Stimulated activated CD4-positive, alpha-beta T cell treated with anti-CD3 and anti-CD28 coated beads, Interleukin-1b, Interleukin-23, amount 100 ng/mL, for 1 hour (primary cell): ENCODE measurements around the gene ARHGAP42.

ENCODE experiments used
- DNase-seq, 2 donors: peaks; one replicate each; pipeline ENCODE4 v3.0.0-alpha.2; 2020; ENCODE audit warnings: low read depth in 2 of 2

Gene ARHGAP42

DNA sequence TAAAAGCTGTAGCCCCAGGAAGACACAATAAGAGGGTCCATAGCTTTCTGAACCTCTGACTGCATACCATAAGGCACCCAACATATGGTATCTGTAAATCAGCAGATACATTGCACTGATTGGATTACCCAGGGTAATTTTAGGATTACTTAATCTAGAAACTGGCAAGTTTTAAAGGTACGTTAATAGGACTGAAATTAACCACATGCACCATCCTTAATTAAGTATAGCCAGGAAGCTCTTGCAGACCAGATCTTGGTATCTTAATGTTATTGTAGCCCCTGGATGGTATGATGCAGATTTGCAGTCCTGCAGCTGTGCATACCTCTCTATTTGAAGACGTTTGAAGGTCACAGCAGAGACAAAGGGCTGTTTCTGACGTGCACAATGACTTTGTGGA is 72.8 kb downstream of the ARHGAP42 start:
- DNase-seq: no peak

DNA sequence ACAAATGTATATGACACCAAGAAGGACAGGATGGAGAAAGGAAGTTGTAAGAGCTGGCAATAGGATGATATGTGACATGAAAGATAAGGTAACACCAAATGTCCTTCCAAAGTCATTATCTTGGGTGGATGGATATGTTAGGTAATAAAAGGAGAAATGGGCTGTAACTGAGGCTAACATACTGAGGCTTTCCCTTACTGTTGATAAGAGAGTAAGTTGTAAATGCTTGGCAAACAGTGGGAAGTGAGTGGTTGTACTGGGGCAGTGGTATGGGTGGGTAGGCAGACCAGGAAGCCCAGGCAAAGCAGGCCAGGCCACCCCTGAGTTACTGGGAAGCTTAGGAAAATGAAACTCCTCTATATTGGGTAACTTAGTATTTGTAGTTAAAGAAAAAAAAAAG is 73.7 kb downstream of the ARHGAP42 start:
- no peak for DNase-seq

DNA sequence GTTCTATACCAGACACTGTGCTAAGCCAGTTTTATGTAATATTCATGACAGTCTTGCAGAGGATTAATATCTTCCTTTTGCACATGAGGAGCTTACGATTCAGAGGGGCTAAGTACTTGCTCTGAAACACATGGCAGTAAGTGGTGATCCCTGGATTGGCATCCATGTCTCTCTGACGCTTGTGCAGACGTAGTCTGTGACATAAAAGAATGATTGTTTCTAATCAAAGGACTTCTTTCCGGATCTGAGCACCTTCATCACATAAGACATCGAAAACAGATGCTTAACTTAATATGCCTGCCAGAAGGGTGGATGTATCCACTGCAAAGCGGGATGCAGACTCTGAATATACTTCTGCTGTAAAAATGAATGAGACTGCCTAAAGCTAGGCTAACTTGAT is 74.8 kb downstream of the ARHGAP42 start:
- DNase-seq: no peak

DNA sequence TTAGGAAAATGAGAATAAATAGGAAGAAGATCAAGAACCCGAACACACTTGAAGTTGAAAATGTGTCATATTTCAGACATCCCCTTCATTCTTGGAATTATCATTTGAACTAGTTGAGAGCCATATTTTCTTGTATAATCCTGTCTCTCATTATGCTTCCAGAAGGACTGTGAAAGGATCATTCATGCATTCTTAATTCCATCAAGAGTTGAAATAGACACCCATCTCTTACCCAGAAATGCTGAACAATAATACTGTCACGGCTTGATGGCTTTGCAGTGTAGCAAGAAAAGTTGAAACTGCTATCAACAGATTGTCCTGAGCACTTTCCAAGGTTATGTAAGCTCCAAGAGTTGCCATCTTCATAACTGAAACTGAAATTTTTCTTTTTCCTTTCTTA is 79.7 kb downstream of the ARHGAP42 start:
- DNase-seq: no peak

DNA sequence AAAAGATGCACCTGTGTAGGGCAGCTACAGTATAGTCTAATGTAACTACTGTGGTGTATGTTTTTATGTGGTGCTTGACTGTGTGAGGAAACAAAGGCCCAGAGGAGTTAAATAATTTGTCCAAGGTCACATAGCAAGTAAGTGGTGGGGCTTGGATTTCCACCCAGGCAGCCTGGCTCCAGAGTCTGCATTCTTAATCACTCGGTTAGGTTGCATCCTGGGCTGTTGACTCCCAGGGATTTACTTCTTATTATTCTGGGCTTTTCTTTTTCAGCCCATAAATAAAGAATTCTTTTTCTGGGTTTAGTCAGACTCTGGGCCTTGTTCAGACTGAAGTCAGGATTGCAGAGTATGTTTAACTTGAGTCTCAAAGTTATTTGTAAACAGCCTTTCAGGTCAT is 82.1 kb downstream of the ARHGAP42 start:
- DNase-seq: no peak

DNA sequence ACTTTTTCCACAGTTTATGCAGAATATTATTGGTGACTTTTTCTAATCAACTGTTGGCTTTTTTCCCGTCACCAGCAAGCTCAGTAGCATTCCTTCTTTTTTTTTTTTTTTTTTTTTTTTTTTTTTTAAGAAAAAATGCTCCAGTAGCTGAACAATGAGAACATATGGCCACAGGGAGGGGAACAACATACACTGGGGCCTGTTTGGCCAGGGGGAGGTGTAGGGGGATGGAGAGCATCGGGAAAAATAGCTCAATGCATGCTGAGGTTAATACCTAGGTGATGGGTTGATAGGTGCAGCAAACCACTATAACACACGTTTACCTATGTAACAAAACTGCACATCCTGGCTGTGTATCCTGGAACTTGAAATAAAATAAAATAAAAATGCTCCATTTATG is 82.5 kb downstream of the ARHGAP42 start:
- no peak for DNase-seq

DNA sequence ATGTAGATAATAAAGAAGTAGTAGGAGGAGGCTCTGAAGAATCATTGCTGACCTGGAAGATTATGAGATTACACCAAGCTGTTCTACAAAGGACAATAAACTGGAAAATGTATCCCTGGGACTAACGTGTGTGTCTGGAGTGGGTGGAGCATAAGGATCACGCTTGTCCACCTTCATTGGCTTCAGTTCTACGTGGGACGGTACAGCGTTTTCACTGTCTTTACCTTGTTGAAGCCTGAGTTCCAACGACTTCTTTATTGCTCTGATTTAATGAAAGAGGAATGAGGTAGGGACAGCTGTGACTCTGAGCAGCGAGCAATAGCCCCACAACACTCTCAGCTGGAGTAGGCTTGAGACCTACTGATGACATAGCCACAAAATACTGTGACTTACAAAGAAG is 87.0 kb downstream of the ARHGAP42 start:
- no peak for DNase-seq

DNA sequence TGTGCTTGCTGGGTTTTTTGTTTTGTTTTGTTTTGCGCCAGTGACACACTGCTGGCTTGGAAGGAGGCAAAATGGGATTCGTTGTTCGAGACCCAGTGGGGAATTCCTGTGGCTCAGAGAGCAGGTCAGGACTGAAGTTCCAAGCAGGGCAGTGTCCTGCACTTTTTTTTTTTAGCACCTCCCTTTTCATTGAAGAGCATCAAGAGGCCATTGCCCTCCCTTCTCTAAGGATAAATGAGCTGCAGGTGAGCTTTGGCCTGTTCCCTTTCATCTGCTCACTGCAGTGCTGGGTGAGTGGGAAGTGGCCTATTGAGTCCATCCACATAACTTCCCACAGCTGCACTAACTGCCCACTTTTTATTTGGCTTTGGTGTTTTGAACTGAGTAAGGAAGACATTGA is 87.8 kb downstream of the ARHGAP42 start:
- no peak for DNase-seq

DNA sequence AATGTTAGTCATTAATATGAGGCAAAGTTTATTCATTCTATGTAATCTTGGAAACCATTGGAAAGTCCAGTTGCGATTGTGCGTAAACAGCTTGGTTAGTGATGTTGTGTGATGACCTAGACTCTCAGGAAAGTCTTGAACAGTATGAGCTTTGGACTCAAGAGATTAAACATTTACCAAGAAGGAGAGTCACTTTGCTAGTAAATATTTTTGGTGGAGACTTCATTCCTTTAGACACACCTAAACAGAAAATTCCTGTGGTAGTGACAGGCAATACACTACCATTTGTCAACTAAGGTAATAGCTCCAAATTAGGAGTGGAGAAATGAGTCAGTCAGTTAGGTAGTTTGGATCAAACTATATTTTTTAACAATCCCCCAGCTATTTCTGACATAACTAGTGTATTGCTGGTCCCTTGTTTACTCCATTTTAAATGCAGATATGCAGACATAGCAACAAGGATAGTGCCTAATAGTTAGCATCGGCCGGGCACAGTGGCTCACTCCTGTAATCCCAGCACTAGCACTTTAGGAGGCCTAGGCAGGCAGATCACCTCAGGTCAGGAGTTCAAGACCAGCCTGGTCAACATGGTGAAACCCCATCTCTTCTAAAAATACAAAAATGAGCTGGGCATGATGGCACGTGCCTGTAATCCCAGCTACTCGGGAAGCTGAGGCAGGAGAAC is 89.3 kb downstream of the ARHGAP42 start:
- no peak for DNase-seq

DNA sequence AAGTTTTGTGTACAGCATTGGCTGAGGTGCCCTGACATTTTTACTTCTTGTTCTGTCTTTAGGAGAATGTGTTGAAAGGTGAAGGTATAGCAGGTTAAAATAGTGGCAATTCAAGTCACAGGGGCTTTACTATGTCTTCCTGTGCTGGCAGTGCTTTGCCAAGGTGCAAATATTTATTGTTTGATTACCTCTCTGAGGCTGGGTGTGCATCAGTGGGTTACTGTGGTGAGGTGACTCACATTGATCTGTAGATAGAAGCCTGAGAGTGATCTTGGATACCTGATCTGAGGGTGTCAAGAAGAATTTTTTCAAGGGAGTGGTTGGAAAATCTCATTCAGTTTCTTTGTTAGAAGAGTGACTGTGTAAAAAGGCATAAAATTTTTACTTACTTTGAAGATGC is 90.0 kb downstream of the ARHGAP42 start:
- DNase-seq: no peak

DNA sequence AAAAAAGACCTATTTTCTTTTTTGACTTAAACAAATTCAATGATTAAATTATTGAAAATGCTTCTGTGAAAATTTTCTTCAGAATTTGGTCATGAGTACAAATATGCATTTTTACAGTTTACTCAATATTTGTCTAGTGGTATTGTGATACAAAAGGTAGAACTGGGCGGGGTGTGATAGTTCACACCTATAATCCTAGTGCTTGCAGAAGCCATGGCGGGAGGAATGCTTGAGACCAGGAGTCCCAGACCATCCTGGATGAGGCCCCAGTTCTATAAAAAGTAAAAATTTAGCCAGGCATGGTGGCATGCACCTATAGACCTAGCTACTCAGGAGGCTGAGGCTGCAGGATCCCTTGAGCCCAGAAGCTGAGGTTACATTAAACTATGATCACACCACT is 90.6 kb downstream of the ARHGAP42 start:
- no peak for DNase-seq

DNA sequence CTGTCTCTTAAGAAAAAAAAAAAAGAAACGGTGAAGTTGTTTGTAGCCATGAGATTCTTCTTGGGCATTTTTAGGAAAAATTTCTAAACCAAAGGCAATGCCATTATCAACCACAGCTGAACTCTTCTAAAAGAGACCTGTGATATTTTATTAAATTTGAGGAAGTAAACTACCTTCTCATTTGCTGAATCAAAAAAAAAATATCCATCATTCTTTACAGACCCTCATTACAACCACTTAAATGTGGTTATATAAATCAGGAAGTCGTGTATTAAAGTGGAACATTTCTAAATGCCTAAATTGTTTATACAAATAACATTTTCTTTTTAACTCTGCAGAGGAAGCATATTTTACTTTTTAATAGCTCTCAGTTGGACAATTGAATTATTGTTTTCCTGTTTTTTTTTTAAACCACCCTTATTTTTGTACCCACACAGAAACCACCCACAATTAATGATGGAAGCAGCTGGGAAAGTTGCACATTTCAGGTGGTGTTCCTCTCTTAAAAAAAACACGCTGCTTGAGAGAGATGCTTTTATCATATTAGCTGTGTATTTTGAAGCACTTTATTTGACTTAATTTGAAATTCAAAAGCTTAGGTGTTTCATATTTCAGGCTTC is 91.2 kb downstream of the ARHGAP42 start:
- DNase-seq: no peak

DNA sequence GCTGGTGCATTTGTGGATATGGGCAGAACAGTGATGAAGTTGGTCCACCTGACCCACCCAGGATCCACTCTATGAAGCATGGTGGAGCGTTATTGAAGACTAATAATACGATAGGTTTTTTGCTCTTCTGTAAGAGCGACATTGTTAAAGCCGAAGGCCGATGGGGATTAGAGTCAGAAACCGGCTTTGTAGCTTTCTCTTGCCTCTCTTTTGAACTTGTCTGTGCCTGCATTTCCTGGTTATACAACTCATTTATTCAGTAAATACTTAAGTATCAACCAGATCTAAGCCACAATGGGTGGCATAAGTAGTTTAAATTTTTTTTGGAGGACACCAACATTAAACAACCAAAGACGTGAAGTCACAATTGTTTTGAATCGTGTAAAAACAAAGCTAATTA is 93.4 kb downstream of the ARHGAP42 start:
- DNase-seq: no peak

DNA sequence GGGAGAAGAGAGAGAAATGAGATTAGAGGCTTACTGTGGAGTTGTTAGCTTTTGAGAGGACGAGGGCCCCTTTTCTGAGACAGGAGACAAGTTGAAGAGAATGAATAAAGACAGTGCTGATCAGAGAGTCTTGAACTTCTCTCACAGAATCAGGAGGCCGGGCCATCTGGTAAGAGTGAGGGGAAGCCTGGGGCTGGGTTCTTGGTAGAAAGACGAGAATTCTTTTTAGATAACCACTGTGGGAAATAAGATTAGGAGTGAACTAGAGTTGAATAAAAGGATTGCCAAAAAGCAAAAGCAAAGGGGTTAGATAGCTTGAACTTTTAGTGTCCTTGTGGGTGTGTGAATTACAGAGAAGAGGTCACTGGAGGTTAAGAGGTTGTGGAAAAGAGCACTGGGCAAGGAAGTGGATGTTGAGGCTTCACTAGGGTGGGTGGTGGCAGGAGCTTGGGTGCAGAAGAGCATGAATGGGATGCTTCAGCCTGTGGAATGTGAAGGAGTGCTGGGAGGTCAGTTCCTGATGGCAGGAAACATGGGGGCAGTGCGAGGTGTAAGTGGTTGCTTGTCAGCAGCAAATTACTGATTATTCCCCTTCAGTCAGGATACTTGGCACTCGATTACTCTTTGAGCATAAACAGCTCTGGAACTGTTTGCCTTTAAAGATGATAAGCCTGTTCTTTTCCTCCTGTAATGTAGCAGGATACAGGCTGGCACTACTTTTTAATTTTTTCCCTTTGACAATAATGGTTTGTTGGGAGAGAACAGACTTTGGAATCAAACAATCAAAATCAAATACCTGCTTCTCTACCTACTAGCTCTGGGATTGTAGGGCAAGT is 98.3 kb downstream of the ARHGAP42 start:
- no peak for DNase-seq

DNA sequence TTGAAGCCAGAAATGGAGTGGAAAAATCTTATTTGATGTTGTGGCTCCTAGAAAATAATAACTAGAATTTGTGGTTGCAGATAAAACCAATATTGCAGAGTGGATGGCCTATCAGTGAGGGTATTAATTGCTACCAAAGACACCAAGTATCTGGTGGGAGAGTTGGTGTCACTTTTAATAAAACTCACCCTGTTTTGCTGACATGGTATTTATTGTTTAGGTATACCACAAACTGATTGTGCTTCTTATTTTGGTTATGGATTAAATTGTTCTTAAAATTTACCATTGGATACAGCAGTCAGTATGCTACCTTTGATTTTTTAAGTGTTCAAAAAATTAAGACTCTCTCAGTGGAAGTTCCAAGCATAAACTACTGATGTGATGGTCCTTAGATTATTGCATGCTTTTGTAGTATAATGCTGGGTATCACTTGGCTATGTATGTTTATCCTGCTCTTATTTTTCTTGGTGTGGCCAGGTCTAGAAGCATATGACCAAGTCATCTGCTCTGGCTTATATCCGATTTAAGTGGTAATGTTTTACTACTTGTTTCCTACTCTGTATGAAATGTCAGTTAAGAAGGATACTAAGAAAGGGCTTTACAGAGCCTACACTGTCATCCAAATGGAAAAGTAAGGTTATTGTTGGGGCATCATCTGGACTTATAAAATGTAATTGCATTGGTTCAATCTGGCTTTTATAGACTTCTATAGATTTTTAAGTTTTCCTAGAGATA is 101.6 kb downstream of the ARHGAP42 start:
- DNase-seq: no peak

DNA sequence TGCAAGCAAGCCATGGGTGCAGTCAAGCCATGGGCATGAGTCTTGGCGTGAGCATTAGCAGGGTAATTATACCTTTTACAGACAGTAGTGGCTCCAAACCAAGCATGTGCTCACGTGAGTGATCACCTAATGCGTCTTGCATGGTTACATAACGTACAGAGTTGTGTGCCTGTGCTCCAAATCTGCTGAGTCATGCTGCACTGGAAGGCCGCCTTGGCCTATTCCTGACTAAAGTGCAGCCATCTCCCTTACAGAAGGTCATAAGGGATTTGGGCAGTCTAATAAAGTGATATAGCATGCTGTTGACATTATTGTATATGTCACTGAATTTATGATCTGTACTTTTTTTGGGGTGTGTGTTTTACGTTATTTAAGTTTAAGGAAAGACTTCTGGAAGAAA is 102.4 kb downstream of the ARHGAP42 start:
- no peak for DNase-seq

DNA sequence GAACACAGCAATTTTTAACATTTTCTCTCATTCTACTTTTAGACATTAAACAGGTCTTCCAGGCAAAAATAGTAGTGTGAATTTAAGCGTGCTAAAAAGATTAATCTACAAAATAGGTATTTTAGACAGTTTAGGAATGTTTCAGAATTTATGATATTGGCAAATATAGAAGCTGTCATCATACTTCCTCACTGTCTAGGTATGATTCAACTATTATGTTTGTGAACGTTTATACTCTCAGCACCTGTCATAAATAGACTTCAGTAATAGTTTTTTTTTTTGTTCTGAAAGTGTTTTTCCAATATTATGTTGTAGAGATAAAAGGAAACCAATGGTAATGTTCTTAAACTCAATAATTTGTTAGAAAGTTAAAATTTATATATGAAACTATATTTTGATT is 103.0 kb downstream of the ARHGAP42 start:
- no peak for DNase-seq

DNA sequence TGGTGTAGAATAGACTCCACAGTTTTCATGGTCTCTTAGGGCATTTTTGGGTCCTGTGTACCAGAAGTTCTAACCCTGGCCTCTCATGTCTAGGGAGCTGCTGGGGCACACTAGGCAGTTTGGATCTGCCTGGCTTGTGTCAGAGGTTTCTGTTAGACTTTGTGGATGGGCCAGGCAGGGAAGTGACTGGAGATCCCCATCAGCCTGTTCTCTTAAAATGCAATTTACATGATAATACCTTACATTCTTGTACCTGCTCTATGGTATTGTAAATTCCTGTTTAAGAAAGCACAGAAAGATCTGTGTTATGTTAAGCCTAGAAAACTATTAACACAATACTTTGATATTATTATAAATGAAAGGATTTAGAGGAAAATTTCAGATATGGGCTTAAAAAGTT is 104.0 kb downstream of the ARHGAP42 start:
- DNase-seq: no peak

DNA sequence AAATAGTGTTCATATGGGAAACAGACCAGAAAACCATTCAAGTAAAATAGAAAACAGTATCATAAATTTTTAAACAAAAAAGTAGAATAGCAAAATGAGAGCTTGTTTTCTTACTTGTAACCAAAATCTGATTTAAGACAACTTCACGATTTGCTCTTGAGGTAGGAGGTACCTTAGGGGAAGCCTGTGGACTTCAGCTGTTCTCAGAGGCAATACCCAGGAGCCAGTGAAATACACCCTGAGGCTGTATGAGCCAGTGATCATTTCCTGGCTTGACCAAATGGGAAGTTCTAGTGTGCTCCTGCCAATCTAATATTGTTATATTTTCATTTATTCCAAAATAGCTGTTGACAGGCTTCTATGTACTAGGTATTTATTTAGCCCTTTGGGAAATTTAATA is 104.8 kb downstream of the ARHGAP42 start:
- DNase-seq: no peak

DNA sequence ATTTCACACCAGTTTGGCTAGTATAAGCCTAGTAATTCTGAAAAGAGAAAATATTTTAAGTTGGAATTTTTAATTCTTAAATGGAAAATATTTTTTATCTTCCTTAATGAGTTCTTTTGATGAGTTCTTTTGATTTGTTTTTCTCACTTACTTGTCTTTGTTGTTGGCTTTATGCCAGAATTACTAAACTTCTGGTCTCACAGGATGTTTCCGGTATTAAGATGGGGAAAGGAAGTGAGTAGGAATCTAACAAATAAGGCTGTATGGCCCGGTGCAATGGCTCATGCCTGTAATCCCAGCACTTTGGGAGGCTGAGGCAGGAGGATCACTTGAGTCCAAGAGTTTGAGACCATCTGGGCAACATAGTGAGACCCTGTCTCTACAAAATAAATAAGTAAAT is 106.4 kb downstream of the ARHGAP42 start:
- no peak for DNase-seq

DNA sequence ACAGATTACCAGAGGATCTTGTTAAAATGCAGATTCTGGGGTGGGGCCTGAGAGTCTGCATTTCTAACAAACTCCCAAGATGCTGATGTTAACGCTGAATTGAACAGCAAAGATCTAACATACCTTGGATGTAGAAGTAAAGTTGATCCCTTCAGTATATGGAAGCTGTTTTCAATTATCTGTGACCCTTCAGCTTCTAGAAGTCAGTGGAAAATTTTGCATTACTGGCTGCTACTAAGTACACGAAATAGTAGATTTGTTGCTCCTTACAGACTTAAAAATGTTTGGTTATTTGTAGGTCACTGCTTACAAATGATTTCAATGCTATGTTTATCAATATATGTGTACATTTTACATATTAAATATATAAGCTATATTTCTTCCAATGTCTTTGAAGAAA is 107.4 kb downstream of the ARHGAP42 start:
- DNase-seq: no peak

DNA sequence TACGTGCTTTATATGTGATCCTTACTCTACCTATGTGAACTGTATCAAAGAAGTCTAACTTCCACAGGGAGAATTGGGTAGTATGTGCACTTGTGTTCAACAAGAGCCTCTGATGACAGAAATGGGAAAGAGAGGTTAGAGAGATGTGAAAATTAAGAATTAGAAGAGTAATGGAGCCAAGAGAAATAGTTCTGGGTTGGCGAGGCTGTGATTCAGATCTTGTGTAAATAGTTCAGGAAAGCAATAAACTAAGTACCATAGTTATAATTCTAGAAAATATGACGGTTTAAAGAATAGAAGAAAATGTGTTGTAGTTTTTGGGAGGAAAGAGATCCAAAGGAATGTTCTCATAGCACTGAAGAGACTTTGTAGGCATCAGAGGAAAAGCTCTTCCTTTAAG is 112.4 kb downstream of the ARHGAP42 start:
- DNase-seq: no peak
